ENCODE measurements around the gene KRT35.

The KRT35 gene

DNA sequence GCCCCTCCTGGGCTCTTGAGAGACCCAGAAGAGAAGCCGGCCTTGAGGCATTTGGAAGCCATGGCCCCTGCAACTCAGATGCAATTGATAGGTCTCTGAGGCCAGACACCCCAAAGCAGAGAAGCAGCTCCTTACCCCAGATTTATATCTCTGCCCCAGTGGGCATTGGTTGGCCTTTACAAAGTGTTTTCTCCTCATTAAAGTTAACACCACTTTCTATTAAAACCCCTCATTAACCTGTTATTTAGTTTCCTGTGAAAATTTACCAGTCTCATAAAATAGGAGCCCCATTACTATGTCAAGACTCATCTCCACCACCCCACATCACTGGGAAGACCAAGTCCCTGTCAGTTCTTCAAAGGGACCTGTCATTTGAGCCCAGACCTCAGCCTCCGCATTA, at the start of gene KRT35:
Gene KRT35, minus strand, starts transcription at position 116 of the 400 bp plus-strand sequence. Its CDS starts 54 bp downstream, at position 62.
- TF ChIP-seq, protein P1, sequence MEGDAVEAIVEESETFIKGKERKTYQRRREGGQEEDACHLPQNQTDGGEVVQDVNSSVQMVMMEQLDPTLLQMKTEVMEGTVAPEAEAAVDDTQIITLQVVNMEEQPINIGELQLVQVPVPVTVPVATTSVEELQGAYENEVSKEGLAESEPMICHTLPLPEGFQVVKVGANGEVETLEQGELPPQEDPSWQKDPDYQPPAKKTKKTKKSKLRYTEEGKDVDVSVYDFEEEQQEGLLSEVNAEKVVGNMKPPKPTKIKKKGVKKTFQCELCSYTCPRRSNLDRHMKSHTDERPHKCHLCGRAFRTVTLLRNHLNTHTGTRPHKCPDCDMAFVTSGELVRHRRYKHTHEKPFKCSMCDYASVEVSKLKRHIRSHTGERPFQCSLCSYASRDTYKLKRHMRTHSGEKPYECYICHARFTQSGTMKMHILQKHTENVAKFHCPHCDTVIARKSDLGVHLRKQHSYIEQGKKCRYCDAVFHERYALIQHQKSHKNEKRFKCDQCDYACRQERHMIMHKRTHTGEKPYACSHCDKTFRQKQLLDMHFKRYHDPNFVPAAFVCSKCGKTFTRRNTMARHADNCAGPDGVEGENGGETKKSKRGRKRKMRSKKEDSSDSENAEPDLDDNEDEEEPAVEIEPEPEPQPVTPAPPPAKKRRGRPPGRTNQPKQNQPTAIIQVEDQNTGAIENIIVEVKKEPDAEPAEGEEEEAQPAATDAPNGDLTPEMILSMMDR (conservative IDR thresholded peaks at IDR 0.05; ENCODE audit: low read length) = no peak
- DNase-seq (ENCODE audit: low read depth) = no peak
- no peak within 1 kb of the TSS for H3K4me3 ChIP-seq (ENCODE audit: low read length)

DNA sequence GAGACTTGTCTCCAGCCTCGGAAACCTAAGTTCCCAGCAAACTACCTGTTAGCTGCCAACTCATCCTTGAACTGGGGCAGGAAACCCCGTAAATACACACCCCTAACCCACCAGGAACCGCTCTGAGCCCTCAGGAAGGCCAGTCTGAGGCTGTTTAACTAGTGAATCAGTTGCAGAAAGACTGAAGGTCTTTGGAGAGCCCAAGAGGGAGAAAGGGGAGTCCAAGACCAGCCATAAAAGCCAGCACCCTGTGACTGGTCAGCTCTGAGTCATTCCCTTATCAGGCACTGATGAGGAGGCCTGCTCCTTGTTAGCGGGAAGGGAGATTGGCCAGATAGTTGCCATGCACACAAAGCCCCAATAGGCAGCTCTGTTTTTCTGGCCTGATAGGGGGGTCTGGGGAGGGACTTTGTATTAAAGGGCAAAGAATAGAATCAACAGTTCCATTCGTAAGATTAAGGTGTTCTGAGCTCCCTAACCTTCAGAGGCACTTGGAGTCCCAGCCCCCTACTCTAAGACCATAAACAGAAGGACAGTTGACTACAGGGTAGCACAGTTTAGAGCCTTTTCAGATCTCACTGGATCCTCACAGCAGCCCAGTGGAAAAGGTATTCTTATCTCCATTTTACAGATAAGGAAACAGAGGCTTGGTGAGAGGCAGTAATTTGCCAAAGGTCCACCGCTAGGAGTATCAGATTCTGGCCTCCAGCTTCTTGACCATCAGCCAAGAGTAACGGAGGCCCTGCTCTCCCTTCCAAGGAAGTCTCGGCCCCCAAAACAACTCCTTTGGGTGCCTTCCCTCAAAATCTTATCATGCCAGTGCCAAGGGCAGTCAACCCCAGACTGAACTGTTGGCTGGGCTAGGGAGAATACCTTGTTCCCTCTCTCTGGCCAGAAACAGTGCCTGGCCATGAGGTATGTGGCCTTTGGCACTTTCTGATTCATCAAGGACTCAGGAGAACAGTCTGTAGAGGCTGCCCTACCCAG, 49.4 kb upstream of the KRT35 start:
- peak; percentile 67 for DNase-seq (ENCODE audit: low read depth)
- TF ChIP-seq, protein P1 (conservative IDR thresholded peaks at IDR 0.05; ENCODE audit: low read length) = no peak
- H3K4me3 ChIP-seq (ENCODE audit: low read length) = no peak overlapping the region

DNA sequence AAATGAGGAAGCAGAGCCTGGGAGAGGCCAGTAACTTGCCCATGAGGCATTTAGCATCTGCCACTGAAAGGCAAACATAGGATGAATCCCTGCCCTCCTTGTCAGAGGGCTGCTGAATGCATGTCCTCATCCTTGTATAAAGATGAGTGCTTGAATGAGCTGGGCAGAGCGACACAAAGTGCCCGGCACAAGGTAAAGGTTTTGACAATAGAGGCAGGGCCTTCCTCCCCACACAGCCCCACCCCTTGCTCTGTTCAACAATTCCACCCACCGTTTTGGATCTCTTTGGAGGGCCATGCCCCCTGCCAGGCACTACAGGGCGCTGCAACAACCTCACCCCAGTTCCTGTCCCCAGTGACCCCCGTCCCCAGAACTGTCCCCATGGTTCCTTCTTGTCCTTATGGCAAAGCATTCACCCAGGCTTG, 48.6 kb upstream of the KRT35 start:
- no peak for DNase-seq (ENCODE audit: low read depth)
- TF ChIP-seq, protein P1 (conservative IDR thresholded peaks at IDR 0.05; ENCODE audit: low read length) = no peak
- H3K4me3 ChIP-seq (ENCODE audit: low read length) = no peak overlapping the region

DNA sequence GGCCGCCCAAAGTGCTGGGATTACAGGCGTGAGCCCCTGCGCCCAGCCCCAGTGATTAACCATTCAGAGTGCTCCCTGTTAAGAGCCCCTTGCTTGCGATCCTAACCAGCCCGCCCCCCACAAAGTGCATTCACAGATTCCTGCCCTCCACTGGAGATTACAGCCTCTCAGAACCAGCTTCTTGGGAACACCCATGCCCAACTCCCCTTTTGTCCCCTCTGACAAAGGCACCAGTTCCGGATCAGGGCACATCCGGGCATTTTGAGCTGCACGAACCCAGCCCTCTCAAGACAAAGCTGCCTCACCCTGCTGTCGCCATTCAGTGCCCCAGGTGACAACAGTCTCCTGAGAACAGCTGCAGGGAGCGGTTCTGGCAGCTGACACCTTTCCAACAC, 48.0 kb upstream of the KRT35 start:
- no peak overlapping the region for H3K4me3 ChIP-seq (ENCODE audit: low read length)
- DNase-seq (ENCODE audit: low read depth) = no peak
- TF ChIP-seq, protein P1 (conservative IDR thresholded peaks at IDR 0.05; ENCODE audit: low read length) = no peak

DNA sequence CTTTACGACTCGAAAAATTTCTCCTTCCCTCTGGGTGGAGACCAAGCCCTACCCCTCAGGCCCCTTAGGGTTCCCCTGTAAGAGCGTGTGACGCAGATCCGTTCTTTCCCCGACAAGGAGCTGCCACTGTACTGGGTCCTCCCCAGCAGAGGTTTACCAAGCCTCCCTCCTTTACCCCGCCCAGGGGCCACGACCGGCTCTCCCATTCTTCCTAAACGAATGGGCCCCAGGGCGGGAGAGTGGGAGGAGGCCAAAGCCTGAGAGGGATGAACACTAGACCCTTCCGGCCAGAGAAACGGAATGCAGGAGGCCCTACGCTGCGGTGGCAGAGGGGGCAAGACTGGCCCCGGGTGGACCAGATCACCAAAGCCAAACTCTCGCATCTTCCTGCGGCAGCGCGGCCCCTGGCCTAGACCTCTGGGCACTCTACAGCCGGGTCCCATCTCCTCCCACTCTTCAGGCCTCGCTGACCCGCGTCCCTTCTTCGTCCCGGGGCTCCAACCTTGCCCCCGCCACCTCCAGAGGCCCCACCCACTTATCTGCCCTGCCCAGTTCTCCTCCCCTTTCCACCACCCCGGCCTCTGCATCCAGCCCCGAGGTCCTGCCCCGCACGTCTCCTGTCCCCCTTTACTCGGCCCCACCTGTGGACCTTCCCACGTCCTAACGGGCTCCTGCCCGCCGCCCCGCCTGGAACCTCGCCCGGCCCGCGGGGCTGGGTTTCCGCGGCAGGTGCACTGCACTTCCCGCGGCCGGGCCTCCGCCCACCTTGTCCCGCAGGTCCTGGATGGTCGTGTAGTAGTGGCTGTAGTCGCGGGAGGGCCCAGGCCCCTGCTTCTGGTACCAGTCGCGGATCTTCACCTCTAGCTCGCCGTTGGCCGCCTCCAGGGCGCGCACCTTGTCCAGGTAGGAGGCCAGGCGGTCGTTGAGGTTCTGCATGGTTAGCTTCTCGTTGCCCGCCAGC, 46.4 kb upstream of the KRT35 start:
- TF ChIP-seq, protein P1 (conservative IDR thresholded peaks at IDR 0.05; ENCODE audit: low read length) = no peak
- peak overlapping the region; percentile 60 for H3K4me3 ChIP-seq (ENCODE audit: low read length)
- DNase-seq (ENCODE audit: low read depth) = no peak

DNA sequence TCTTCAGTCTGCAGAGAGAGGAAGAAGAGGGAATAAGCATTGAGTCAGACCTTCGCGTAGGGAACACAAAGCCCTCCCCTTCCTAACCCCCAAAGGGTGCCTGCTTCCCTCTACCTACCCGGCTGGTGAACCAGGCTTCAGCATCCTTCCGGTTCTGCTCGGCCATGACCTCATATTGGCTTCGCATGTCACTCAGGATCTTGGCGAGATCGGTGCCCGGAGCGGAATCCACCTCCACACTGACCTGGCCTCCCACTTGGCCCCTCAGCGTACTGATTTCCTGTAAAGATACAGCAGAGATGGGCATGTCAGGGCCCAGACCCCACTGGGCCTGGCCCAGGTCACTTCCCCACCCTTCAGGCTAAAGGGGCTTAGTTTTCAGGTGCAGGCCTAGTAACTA, 43.3 kb upstream of the KRT35 start:
- DNase-seq (ENCODE audit: low read depth) = no peak
- H3K4me3 ChIP-seq (ENCODE audit: low read length) = no peak overlapping the region
- TF ChIP-seq, protein P1 (conservative IDR thresholded peaks at IDR 0.05; ENCODE audit: low read length) = no peak
